ENCODE measurements around the gene EXOSC7.
"Not testable (repeated sequence)": the region's sequence is repeated elsewhere in the genome, so short reads cannot be mapped to it uniquely, and the experiment has no call there.

Gene EXOSC7

DNA sequence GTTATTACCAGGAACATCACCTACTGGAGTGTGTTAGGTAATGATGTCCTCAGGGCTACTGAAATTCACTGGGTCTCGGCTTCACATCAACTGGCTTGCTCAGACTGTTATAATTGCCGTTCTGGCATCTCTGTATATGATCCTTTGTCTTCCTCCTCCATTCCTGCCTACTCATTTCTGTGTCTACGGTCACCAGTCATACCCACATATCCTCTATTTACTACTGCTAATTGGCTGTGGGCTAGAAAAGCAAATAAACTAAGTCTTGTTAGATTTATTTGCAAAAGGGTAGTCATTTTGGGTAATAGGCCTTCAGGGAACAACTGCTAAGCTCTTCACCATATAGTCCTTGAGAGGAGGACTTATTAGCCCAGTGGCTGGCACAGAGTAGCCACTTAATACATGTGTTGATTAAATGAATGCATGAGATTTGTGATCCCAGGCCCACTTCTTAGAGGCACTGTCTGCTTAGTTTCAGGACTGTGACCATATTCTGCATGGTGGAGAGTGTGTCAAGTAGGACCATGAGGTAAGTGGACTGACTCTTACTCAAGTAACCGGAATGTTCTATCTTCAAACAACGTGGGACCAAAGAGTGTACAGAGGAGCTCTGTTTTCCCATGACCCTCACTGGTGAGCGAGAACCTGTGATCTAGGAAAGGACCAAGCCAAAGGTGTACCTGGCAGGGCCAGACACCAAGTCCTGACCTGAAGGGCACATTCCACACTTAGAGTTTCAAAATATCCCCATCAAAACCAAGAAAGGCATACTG, 13.2 kb upstream of the EXOSC7 start:
- no peak for DNase-seq

- no peak for DNase-seq
Measured at GRCh38 chr3:44963571-44964325, 12.3 kb upstream of the EXOSC7 start.

- DNase-seq = no peak
Measured at GRCh38 chr3:44965165-44965564, 10.9 kb upstream of the EXOSC7 start.

DNA sequence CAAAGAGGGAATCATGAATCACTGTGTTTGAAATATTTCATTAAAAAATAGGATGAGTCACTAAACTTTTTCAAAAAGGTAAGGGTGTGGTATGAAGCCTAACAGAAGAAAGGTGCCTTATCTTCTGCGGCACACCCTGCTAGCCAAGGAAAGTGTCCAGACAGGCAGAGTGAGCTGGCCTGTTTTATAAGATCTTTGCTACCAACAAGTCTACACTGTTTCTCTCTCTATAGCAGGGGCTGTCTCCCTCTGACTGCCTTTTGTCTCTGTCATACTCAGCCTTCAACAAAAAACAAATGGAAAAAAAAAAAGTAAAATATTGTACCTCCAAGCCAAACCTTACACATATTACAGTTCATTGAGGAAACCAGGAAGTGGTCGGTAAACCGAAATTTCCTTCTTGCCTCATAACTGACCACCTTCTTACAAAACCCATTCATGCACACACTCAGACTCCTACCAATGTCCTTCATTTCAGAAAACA, 9.2 kb upstream of the EXOSC7 start:
- DNase-seq = no peak

DNA sequence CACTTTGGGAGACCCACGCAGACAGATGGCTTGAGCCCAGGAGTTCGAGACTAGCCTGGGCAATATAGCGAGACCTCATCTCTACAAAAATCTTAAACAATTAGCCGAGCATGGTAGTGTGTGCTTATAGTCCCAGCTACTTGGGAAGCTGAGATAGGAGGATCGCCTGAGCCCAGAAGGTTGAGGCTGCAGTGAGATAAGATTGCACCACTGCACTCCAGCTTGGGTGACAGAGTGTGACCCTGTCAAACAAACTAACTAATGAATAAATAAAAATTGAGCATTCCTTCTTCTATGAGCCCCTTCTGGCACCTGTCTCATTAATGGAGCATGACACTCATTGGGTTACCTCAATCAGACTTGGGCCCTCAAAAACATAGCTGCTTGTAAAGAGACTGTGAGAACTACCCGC, 7.6 kb upstream of the EXOSC7 start:
- DNase-seq = no peak

DNA sequence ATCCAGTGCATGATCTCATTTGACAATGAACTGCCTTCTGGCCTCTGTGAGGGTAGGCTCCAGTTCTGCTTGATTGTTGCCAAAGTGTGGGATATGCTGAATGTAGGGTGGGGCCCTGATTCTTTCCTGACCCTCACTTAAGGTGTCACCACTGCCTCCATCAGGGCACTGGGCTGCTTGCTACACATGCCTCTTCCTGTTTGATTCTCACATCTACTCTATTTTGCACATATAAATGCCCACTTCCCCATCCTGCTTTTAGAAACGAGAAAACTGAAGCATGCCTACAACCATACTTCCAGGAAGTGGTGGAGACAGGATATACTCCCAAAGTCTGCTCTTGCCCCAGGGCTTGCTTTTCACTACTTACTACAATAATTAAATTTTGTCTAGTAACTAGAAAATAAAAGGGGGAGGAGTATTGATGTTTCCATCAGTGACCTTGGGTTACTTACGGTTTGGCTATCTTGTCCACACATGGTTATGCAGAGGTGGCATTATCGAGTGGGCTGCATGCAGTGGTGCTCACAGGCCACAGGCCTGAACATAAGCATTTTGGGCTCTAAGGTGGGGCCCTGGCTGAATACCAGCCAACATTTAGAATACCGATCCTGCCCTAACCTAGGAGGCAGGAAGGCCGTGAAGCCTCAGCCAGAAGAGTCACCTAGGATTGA, 6.8 kb upstream of the EXOSC7 start:
- DNase-seq = no peak

- no peak for DNase-seq
Measured at GRCh38 chr3:44969828-44970179, 6.2 kb upstream of the EXOSC7 start.

- DNase-seq = no peak
Measured at GRCh38 chr3:44970926-44971490, 5.0 kb upstream of the EXOSC7 start.

DNA sequence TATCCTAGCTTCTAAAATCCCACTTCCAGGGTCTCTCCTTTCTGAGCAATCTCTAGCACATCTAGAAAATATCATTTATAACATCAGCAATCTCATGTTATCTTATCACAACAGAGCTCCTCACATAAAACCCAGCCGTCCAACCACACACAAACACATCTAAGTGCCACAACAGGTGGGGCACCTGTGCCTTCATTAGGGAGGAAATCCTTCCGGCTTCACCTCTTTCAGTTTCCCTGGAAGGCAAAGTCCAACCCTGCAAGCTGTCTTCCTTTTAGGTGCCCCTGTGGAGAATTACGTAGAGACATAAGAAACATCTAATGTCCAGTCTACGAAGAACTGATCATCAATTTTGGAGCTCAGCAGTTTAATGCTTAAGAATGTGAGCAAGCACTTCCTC, 1.6 kb upstream of the EXOSC7 start:
- no peak for DNase-seq

DNA sequence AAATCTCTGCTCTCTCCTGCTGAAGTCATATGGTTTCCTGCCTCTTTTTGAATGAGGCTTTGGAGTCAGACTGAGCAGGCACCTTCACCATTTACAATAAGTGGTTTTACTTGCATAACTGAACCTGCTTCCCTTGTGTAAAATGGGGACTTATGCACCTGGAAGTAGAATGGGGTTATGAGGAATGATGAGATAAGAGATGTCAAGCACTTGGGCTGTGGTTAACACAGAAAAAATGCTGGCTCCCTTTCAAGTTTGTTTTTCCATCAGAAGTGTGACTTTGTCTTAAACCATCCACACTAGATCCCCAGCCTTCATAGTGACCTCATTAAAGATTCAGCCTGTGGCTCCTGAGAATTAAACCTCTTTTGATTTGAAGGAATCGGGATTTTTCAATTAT, 5.2 kb downstream of the EXOSC7 start:
- no peak for DNase-seq

DNA sequence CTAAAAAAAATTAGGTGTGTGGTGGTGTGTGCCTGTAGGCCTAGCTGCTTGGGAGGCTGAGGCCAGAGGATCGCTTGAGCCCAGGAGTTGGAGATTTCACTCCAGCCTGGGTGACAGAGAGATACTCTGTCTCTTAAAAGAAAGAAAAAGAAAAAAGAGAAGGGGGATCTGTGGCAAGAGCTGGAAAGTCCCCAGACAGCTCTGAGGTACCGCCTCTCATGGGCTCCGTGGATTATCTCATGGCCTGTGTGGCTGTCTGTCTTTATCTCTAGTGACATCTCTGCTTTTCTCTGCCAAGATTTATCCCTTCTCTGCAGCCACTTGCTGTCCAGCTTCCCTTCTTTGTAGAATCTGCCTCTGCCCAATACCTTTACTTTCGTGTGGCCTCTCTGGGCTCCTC, 5.7 kb downstream of the EXOSC7 start:
- no peak for DNase-seq

DNA sequence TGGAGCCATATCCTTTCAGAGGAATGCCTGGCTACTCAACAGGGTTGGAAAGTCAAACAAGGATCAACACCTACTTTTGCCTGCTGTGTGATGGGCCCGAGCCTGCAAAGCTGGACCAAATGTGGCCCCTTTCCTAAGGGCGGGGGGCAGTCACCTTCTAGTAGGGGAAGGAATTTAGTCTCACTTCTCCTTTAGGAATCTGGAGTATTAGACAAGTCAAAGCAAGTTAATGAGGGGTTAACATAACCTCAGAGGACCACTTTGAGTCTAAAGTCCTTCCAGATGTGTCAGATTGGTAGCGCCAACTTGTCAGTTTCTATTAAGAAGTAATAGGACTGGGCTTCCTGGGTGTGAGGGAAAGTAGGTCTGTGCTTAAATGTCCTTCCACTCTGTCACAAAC, 6.8 kb downstream of the EXOSC7 start:
- DNase-seq = no peak

- DNase-seq = no peak
Measured at GRCh38 chr3:44983484-44983941, 7.5 kb downstream of the EXOSC7 start.

- no peak for DNase-seq
Measured at GRCh38 chr3:44984335-44984734, 8.3 kb downstream of the EXOSC7 start.

GRCh38 chr3:44986330-44986729, 10.3 kb downstream of the EXOSC7 start:
- not testable (repeated sequence) for DNase-seq

DNA sequence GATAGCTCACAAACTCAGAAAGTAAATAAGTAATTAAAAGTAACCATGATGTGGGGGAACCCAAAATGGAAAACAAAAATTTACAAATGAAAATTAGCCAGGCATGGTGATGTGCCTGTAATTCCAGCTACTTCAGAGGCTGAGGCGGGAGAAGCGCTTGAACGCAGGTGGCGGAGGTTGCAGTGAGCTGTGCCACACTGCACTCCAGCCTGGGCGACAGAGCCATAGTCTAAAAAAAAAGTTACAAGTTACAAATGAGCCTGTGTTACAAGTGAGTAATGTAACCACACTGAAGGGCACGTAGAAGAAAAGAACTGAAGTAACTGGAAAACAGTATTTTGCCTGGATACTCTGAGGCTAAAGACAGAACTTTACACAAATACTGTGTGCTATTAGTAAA, 11.3 kb downstream of the EXOSC7 start:
- no peak for DNase-seq

DNA sequence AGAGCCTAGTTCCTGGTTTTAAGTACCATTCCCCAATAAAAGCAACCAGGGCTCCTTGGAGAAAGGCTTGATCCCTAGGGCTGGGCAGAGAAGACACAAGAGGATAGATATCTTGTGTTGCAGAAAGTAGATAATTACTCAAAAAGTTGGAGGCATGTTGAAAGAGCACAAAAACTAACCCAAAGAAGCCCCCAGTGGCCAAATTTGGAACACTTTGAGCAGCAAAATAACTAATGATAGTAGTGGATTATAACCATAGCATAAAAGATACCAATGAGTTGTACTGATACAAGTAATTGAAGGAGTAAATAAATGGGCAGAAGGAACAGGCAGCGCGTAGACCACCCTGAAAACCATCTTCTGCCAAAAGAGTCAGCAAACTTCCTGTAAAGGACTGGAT, 12.0 kb downstream of the EXOSC7 start:
- no peak for DNase-seq

- DNase-seq = no peak
Measured at GRCh38 chr3:44989141-44989540, 13.1 kb downstream of the EXOSC7 start.

- no peak for DNase-seq
Measured at GRCh38 chr3:44989636-44990373, 13.8 kb downstream of the EXOSC7 start.

- no peak for DNase-seq
Measured at GRCh38 chr3:44991326-44991725, 15.3 kb downstream of the EXOSC7 start.

- DNase-seq = no peak
Measured at GRCh38 chr3:44992555-44993470, 16.8 kb downstream of the EXOSC7 start.

Data from activated gamma-delta T cell (primary cell).